ENCODE data around the gene CCAR1.
A peak's percentile ranks its signal among the peaks of the same experiment; 100 is the strongest.
"Not testable (repeated sequence)": the region's sequence is repeated elsewhere in the genome, so short reads cannot be mapped to it uniquely, and the experiment has no call there.

Gene CCAR1

GRCh38 chr10:68816796-68817412 is 95.9 kb downstream of the CCAR1 start:
- H3K79me2 ChIP-seq = no peaks in the 10 kb centered on the region
- no peaks in the 10 kb centered on the region for H3K9me3 ChIP-seq (ENCODE audit: control insufficient read depth, low read length)
- no peak for TF ChIP-seq CTCF (IDR thresholded peaks at IDR 0.05)
- H3K4me2 ChIP-seq (ENCODE audit: low read length) = no peak overlapping the region
- no peaks in the 10 kb centered on the region for H3K27me3 ChIP-seq (ENCODE audit: control insufficient read depth, insufficient read depth, low read length)
- no peak overlapping the region for H2AFZ ChIP-seq
- H3K9ac ChIP-seq = no peak overlapping the region
- H3K4me3 ChIP-seq (ENCODE audit: low read depth, low read length) = no peak overlapping the region
- no peak overlapping the region for H3K27ac ChIP-seq
- H3K4me1 ChIP-seq = peaks cover 3% of the 10 kb centered on the region
- no peaks in the 10 kb centered on the region for H3K36me3 ChIP-seq (ENCODE audit: control insufficient read depth, insufficient read depth, low read length)

GRCh38 chr10:68820359-68820758 is 99.3 kb downstream of the CCAR1 start:
- H3K4me1 ChIP-seq; H2AFZ ChIP-seq; H3K4me3 ChIP-seq (ENCODE audit: low read depth, low read length); H3K4me2 ChIP-seq (ENCODE audit: low read length); H3K79me2 ChIP-seq; H3K9ac ChIP-seq; H3K27me3 ChIP-seq (ENCODE audit: control insufficient read depth, insufficient read depth, low read length); H3K9me3 ChIP-seq (ENCODE audit: control insufficient read depth, low read length); H3K36me3 ChIP-seq (ENCODE audit: control insufficient read depth, insufficient read depth, low read length); H3K27ac ChIP-seq: not testable (repeated sequence)

GRCh38 chr10:68822626-68823025 is 101.6 kb downstream of the CCAR1 start:
- H3K4me3 ChIP-seq (ENCODE audit: low read depth, low read length); H3K4me1 ChIP-seq; H3K79me2 ChIP-seq; H3K9ac ChIP-seq; H3K27ac ChIP-seq; H3K27me3 ChIP-seq (ENCODE audit: control insufficient read depth, insufficient read depth, low read length); H3K36me3 ChIP-seq (ENCODE audit: control insufficient read depth, insufficient read depth, low read length); H2AFZ ChIP-seq; H3K9me3 ChIP-seq (ENCODE audit: control insufficient read depth, low read length); H3K4me2 ChIP-seq (ENCODE audit: low read length): not testable (repeated sequence)

- no peaks in the 10 kb centered on the region for H3K9me3 ChIP-seq (ENCODE audit: control insufficient read depth, low read length)
- peak within 1 kb of the TSS; percentile 96 for H3K4me2 ChIP-seq (ENCODE audit: low read length)
- peak within 1 kb of the TSS; percentile 70 for H3K4me3 ChIP-seq (ENCODE audit: low read depth, low read length)
- H3K79me2 ChIP-seq = no peaks in the 10 kb centered on the region
- peak within 1 kb of the TSS; percentile 81 for H3K27ac ChIP-seq
- H3K4me1 ChIP-seq = no peaks in the 10 kb centered on the region
- no peak for TF ChIP-seq CTCF (IDR thresholded peaks at IDR 0.05)
- no peaks in the 10 kb centered on the region for H3K27me3 ChIP-seq (ENCODE audit: control insufficient read depth, insufficient read depth, low read length)
- H3K36me3 ChIP-seq (ENCODE audit: control insufficient read depth, insufficient read depth, low read length) = no peaks in the 10 kb centered on the region
- H2AFZ ChIP-seq = peak within 1 kb of the TSS; percentile 100
- peak within 1 kb of the TSS; percentile 72 for H3K9ac ChIP-seq
Measured at GRCh38 chr10:68826764-68827591, 105.9 kb downstream of the CCAR1 start, which contains the start of gene STOX1. STOX1 (plus strand) TSS chr10:68827531; CDS start chr10:68827624, 93 bp downstream.

- not testable (repeated sequence) for H3K9ac ChIP-seq; H3K27ac ChIP-seq; H3K27me3 ChIP-seq (ENCODE audit: control insufficient read depth, insufficient read depth, low read length); H3K4me1 ChIP-seq; H3K4me3 ChIP-seq (ENCODE audit: low read depth, low read length); H3K4me2 ChIP-seq (ENCODE audit: low read length); H3K36me3 ChIP-seq (ENCODE audit: control insufficient read depth, insufficient read depth, low read length); H2AFZ ChIP-seq; H3K79me2 ChIP-seq; H3K9me3 ChIP-seq (ENCODE audit: control insufficient read depth, low read length)
Measured at GRCh38 chr10:68827592-68827959, 106.5 kb downstream of the CCAR1 start.

GRCh38 chr10:68828083-68828601 is 107.1 kb downstream of the CCAR1 start:
- Histone ChIP-seq H3K4me2 (ENCODE audit: low read length) (peak overlapping the region; percentile 31), H3K4me3 (ENCODE audit: low read depth, low read length) (peak overlapping the region; percentile 17), H3K27ac (peak overlapping the region; percentile 45), H2AFZ (peak overlapping the region; percentile 84)
- H3K9ac ChIP-seq; H3K36me3 ChIP-seq (ENCODE audit: control insufficient read depth, insufficient read depth, low read length); H3K9me3 ChIP-seq (ENCODE audit: control insufficient read depth, low read length); H3K27me3 ChIP-seq (ENCODE audit: control insufficient read depth, insufficient read depth, low read length); H3K79me2 ChIP-seq; H3K4me1 ChIP-seq: not testable (repeated sequence)
